ENCODE data around the gene SLC35F1. TPM values are rescaled to one million over a fixed set of nuclear protein-coding genes. Genes with fewer than 3 reads are reported as not detected.

SLC35F1 gene
- polyA plus RNA-seq, 3 donors: 2.9 to 3.7 (median 3.0) TPM

Other genes starting within 250 kb of the SLC35F1 start
- gene NUS1, start 231.8 kb upstream of the SLC35F1 start, polyA plus RNA-seq (ENCODE audit: insufficient read length in 3 of 3): 10 to 100 TPM; 50.0 to 61.4 (median 51.6) TPM